HG03196 (cell line): ENCODE data around the gene KDM3B.
"Not testable (repeated sequence)": the region's sequence is repeated elsewhere in the genome, so short reads cannot be mapped to it uniquely, and the experiment has no call there.

Experiments
- ATAC-seq: cut with Tn5 transposase; IDR thresholded peaks from one replicate; pipeline ENCODE4 v1.9.1; 2021; ENCODE audit not compliant: unreplicated experiment

KDM3B gene

DNA sequence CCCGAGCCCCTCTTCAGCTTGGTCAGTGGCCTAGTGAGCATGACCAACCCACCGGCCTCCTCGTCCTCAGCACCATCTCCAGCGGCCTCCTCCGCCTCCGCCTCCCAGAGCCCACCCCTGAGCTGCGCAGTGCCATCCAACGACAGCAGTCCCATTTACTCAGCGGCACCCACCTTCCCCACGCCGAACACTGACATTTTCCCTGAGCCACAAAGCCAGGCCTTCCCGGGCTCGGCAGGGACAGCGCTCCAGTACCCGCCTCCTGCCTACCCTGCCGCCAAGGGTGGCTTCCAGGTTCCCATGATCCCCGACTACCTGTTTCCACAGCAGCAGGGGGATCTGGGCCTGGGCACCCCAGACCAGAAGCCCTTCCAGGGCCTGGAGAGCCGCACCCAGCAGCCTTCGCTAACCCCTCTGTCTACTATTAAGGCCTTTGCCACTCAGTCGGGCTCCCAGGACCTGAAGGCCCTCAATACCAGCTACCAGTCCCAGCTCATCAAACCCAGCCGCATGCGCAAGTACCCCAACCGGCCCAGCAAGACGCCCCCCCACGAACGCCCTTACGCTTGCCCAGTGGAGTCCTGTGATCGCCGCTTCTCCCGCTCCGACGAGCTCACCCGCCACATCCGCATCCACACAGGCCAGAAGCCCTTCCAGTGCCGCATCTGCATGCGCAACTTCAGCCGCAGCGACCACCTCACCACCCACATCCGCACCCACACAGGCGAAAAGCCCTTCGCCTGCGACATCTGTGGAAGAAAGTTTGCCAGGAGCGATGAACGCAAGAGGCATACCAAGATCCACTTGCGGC lies 114.6 kb downstream of the KDM3B start:
- ATAC-seq, result no peak

DNA sequence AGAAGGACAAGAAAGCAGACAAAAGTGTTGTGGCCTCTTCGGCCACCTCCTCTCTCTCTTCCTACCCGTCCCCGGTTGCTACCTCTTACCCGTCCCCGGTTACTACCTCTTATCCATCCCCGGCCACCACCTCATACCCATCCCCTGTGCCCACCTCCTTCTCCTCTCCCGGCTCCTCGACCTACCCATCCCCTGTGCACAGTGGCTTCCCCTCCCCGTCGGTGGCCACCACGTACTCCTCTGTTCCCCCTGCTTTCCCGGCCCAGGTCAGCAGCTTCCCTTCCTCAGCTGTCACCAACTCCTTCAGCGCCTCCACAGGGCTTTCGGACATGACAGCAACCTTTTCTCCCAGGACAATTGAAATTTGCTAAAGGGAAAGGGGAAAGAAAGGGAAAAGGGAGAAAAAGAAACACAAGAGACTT lies 115.2 kb downstream of the KDM3B start:
- ATAC-seq, result no peak

DNA sequence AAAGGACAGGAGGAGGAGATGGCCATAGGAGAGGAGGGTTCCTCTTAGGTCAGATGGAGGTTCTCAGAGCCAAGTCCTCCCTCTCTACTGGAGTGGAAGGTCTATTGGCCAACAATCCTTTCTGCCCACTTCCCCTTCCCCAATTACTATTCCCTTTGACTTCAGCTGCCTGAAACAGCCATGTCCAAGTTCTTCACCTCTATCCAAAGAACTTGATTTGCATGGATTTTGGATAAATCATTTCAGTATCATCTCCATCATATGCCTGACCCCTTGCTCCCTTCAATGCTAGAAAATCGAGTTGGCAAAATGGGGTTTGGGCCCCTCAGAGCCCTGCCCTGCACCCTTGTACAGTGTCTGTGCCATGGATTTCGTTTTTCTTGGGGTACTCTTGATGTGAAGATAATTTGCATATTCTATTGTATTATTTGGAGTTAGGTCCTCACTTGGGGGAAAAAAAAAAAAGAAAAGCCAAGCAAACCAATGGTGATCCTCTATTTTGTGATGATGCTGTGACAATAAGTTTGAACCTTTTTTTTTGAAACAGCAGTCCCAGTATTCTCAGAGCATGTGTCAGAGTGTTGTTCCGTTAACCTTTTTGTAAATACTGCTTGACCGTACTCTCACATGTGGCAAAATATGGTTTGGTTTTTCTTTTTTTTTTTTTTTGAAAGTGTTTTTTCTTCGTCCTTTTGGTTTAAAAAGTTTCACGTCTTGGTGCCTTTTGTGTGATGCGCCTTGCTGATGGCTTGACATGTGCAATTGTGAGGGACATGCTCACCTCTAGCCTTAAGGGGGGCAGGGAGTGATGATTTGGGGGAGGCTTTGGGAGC lies 115.9 kb downstream of the KDM3B start:
- ATAC-seq, result no peak

DNA sequence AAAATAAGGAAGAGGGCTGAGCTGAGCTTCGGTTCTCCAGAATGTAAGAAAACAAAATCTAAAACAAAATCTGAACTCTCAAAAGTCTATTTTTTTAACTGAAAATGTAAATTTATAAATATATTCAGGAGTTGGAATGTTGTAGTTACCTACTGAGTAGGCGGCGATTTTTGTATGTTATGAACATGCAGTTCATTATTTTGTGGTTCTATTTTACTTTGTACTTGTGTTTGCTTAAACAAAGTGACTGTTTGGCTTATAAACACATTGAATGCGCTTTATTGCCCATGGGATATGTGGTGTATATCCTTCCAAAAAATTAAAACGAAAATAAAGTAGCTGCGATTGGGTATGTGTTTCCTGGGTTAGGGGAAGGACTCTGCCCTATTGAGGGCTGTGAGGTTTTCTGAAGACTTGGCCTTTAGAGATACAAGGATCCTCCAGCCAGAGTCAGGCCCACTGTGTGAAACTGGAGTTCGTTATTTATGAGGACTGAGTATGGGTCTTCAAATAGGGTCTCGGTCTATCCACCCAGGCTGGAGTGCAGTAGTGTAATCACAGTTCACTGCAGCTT lies 116.6 kb downstream of the KDM3B start:
- no peak for ATAC-seq

DNA sequence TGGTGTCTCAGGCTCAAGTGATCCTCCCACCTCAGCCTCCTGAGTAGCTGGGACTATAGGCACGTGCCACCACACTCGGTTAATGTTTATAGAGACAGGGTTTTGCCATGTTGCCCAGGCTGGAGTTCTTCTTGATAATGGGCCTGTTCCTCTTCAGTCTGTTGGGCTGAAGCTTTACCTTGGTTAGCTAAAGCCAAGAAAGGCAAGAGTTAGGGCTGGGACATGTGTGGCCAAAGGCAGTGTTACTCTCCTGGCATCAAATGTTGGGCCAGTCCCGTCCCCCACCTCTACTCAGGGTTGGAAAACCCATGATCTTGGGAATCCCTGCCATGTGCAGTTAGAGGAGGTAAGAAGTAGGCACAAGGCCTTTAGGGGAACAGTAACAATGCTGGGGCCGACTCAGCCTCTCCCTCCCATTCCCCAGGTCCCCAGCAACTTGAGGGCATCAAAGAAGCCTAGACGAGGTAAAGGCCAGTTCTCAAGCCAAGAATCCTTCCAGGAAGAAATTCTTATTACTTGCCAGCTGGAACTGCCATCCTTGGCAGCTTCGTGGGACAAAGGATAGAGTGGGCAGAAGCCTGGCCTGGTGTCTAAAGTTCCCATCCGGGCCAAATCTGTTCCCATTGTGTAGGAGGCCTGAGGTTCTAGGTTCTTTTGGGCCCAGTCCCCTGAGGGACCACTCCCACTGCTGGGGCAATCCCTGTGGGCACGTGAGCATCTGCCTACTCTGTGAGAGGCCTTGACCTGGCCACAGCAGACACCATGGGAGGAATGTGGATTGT lies 117.2 kb downstream of the KDM3B start:
- ATAC-seq, result no peak

DNA sequence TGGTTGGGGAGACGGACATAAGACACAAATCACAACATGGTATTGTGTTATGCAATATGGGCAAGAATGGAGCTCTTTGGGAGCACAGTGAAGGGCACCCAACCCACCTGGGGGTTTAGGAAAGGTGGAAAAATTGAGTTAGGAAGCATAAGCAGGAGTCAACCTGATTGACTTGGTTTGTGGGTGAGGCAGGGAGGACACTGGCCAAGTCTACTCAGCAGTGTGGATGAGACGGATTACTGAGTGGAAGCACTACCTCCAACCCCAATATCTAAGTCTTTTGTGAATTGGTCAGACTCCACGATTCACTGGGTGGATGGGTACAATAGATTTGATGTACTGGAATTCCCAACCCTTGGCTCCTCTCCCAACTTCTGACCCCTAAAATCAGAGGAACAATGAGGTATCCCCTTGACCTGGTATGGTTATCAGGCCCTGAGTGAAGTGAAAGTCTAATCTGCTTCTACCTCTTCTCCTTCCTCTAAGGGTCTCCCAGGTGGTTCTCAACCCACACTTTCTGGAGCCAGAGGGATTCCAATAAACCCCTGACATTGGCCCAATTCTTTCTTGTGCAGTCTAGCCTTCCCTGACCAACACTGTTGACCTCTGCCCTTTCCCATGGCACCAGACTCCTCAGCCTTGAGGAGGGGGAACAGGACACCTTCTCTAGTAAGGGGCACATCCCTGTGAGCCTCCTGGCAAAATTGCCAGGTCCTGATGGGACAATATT lies 118.0 kb downstream of the KDM3B start:
- no peak for ATAC-seq

DNA sequence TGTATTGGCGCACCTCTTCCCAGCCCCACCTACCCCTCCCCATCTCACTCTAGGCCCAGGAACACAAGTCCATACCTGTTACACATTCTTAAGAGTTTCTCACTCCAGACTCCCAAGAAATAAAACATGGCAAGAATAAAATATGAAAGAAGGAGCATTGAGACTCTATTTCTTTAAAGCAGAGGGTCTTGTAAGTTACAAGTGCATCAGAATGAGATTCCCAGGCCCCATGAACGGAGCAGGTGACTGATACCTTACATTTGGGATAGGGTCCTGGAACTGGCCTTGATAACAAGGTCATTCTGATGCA lies 118.5 kb downstream of the KDM3B start:
- no peak for ATAC-seq

DNA sequence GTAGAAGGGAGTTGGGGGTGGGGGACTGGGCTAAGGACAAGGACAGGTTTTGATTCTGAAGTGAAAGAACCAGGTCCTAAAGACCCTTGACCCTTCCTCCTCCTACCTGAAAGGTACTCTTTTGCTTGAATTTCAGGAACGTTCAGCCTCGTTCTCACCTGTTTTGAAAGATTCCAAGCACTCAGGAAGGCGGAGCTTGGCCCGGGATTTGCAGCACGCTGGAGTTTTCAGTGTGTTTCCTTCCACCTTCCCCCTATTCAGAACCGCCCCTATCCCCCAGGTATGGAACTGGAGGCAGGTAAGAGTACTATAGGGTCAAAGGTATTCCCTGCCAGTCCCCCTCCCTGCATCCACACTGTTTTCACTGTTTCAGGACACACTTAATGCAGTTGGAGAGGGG lies 119.9 kb downstream of the KDM3B start:
- ATAC-seq, result no peak

DNA sequence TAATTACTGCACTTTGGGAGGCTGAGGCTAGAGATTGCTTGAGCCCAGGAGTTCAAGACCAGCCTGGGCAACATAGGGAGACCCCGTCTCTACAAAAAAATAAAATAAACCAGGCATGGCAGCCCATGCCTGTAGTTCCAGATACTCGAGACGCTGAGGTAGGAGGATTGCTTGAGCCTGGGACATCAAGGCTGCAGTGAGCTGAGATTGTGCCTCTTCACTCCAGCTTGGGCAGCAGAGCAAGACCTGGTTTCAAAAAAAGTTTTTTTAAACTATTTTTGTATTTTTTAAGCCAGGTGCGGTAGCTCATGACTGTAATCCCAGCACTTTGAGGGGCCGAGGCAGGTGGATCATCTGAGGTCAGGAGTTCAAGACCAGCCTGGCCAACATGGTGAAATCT lies 120.7 kb downstream of the KDM3B start:
- ATAC-seq, result not testable (repeated sequence)

DNA sequence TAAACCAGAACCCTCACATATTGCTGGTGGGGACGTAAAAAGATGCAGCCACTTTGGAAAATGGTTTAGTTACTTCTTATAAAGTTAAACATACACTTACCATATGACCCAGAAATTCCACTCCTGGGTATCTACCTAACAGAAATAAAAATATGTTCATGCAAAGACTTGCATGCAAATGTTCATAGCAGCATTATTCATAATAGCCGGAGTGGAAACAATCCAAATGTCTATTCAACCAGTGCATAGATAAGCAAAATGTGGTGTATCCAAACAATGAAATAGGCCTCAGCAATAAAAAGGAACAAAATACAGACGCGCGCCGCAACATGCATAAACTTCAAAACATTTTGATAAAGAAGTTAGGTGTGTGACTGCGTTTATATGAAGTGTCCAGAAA lies 124.4 kb downstream of the KDM3B start:
- no peak for ATAC-seq

DNA sequence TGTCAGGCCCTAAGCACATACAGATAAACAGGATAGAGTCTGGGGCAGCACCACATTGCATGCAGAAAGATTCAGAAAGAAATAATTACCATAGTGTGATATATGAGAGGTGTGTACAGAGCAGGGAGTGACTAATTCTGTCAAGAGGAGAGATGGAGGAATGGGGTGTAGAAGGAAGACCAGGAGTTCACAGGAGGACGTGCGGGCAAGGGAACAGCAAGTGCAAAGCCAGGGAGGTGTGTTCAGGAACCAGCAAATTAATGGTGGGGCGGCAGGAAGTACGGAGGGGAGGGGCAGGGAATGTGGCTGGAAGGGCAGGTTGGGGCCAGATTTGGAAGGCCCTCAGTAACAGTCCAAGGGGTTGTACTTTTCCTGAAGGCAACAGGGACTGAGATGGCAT lies 130.2 kb downstream of the KDM3B start:
- no peak for ATAC-seq
